ENCODE measurements around the gene SHANK2.

GRCh38 chr11:71252269-71252769 is at the start of gene SHANK2:
- no peak for TF ChIP-seq CTCF (optimal IDR thresholded peaks at IDR 0.05 in 1 of 3, IDR thresholded peaks at IDR 0.05 in 1 of 3, conservative IDR thresholded peaks at IDR 0.05 in 1 of 3; ENCODE audit: extremely low read depth in 1 of 3, insufficient read depth in 2 of 3, low read length in 3 of 3)
- no peak for TF ChIP-seq EZH2 (IDR thresholded peaks at IDR 0.05; ENCODE audit: low read length)
